Keratinocyte (primary cell): Measurements from ENCODE around the gene EVC.

Experiments
- EZH2 ChIP-seq: IDR thresholded peaks from one replicate; pipeline ENCODE4 v1.6.1; 2012; ENCODE audit warnings: inconsistent platforms, mild to moderate bottlenecking, low read length, moderate library complexity
- TF ChIP-seq, protein P1 (sequence below), 3 experiments: IDR thresholded peaks in 1 of 3; conservative IDR thresholded peaks in 1 of 3; optimal IDR thresholded peaks in 1 of 3; 2 replicates in 2 of 3; 3 replicates in 1 of 3; pipeline versions ENCODE3 to v1.5.1; 2011; ENCODE audit warnings: low read length in 3 of 3, mild to moderate bottlenecking in 3 of 3, moderate library complexity in 2 of 3, control low read depth in 1 of 3, inconsistent platforms in 1 of 3; ENCODE audit not compliant: insufficient read depth in 2 of 3; ENCODE audit errors: extremely low read depth in 1 of 3

- no peak for TF ChIP-seq EZH2
- TF ChIP-seq, protein P1, sequence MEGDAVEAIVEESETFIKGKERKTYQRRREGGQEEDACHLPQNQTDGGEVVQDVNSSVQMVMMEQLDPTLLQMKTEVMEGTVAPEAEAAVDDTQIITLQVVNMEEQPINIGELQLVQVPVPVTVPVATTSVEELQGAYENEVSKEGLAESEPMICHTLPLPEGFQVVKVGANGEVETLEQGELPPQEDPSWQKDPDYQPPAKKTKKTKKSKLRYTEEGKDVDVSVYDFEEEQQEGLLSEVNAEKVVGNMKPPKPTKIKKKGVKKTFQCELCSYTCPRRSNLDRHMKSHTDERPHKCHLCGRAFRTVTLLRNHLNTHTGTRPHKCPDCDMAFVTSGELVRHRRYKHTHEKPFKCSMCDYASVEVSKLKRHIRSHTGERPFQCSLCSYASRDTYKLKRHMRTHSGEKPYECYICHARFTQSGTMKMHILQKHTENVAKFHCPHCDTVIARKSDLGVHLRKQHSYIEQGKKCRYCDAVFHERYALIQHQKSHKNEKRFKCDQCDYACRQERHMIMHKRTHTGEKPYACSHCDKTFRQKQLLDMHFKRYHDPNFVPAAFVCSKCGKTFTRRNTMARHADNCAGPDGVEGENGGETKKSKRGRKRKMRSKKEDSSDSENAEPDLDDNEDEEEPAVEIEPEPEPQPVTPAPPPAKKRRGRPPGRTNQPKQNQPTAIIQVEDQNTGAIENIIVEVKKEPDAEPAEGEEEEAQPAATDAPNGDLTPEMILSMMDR (optimal IDR thresholded peaks at IDR 0.05 in 1 of 3, IDR thresholded peaks at IDR 0.05 in 1 of 3, conservative IDR thresholded peaks at IDR 0.05 in 1 of 3; ENCODE audit: extremely low read depth in 1 of 3, insufficient read depth in 2 of 3, low read length in 3 of 3): no peak
Observed at GRCh38 chr4:5709207-5709575, 1.8 kb upstream of the EVC start.
